GM12878 (cell line): ENCODE data around the gene SFXN5. TPM values are rescaled to one million over a fixed set of nuclear protein-coding genes. Genes with fewer than 3 reads are reported as not detected.

Source experiments
- ATAC-seq: fragments of 200-7000 bp; cut with Tn5 transposase; 3 replicates; pipeline ENCODE4 v1.9.1; 2020; ENCODE audit warnings: mild to moderate bottlenecking, moderate library complexity
- BruUV-seq: library from RNA; stranded (reverse); fragments of 400-500 nt; replicated peaks from 2 replicates; lab custom pipeline; 2021; lab: Mats Ljungman, UMichigan
- CTCF ChIA-PET: fragments of 300-600 bp; sonication (Branson Sonifier 250); formaldehyde crosslinking; extraction: SDS; loops from one replicate; lab custom pipeline; 2021; ENCODE audit warnings: inconsistent platforms; lab: Yijun Ruan, JAX
- POLR2A ChIA-PET: fragments of 350-600 bp; formaldehyde crosslinking; extraction: SDS; loops from one replicate; lab custom pipeline; 2021; ENCODE audit warnings: inconsistent platforms; lab: Charles Lee
- RAD21 ChIA-PET: fragments of 300-600 bp; sonication (Branson Sonifier 250); formaldehyde crosslinking; loops from one replicate; lab custom pipeline; 2023; ENCODE audit warnings: antibody characterized with exemption; ENCODE audit not compliant: unreplicated experiment; lab: Charles Lee
- SMC1A ChIA-PET: fragments of 300-600 bp; sonication (Branson Sonifier 250); formaldehyde crosslinking; loops from one replicate; lab custom pipeline; 2023; ENCODE audit not compliant: unreplicated experiment, uncharacterized antibody; lab: Charles Lee
- DNase-seq: peaks from one replicate; pipeline ENCODE4 v3.0.0-alpha.2; 2011; ENCODE audit warnings: low read depth, low spot score
- FAIRE-seq: peaks from 3 replicates; lab custom pipeline; 2011; peaks lifted over from hg19 to GRCh38; lab: Jason Lieb, UNC
- H2AFZ ChIP-seq: 2 replicates; pipeline ENCODE4 v1.6.0; 2011; ENCODE audit warnings: low read depth, low read length, control low read depth; ENCODE audit not compliant: control insufficient read depth
- H3K27ac ChIP-seq: 2 replicates; pipeline ENCODE4 v1.5.1; 2011; ENCODE audit warnings: control low read depth; ENCODE audit not compliant: control insufficient read depth, insufficient read depth
- H3K27me3 ChIP-seq, 2 experiments: replicated peaks in 1 of 2; 2 replicates each; pipeline versions ENCODE4 v1.6.0 to v1.6.1; 2011; ENCODE audit warnings: low read length in 1 of 2; ENCODE audit not compliant: control insufficient read depth in 2 of 2, insufficient read depth in 2 of 2
- H3K36me3 ChIP-seq, 2 experiments: 2 replicates each; pipeline ENCODE4 v1.5.1; 2011; ENCODE audit warnings: low read length in 1 of 2; ENCODE audit not compliant: control insufficient read depth in 2 of 2, insufficient read depth in 2 of 2
- H3K4me1 ChIP-seq: 2 replicates; pipeline ENCODE4 v1.6.1; 2011; ENCODE audit warnings: mild to moderate bottlenecking, low read length, moderate library complexity, mixed read lengths; ENCODE audit not compliant: control insufficient read depth, insufficient read depth
- H3K4me2 ChIP-seq: 2 replicates; pipeline ENCODE4 v1.6.0; 2011; ENCODE audit warnings: control low read depth; ENCODE audit not compliant: control insufficient read depth, insufficient read depth
- H3K4me3 ChIP-seq: fragments of 200-600 bp; sonication (generic); 2 replicates; pipeline ENCODE4 v1.5.1; 2016
- H3K79me2 ChIP-seq: 2 replicates; pipeline ENCODE4 v1.6.0; 2011; ENCODE audit warnings: low read length; ENCODE audit not compliant: control insufficient read depth, insufficient read depth
- H3K9ac ChIP-seq: 2 replicates; pipeline ENCODE4 v1.8.0; 2011; ENCODE audit warnings: low read length, control low read depth, mixed read lengths; ENCODE audit not compliant: control insufficient read depth, insufficient read depth
- H3K9me3 ChIP-seq: replicated peaks from 3 replicates; pipeline ENCODE4 v1.5.1; 2011; ENCODE audit warnings: mild to moderate bottlenecking, low read length; ENCODE audit not compliant: control insufficient read depth, insufficient read depth
- H4K20me1 ChIP-seq: 2 replicates; pipeline ENCODE4 v1.6.0; 2011; ENCODE audit not compliant: control insufficient read depth, insufficient read depth
- ASH2L ChIP-seq: fragments of 300-600, 200-600 bp; sonication (generic); IDR thresholded peaks from 2 replicates; pipeline ENCODE4 v1.6.1; 2017; ENCODE audit warnings: low read depth, mild to moderate bottlenecking, borderline replicate concordance
- CBX3 ChIP-seq: fragments of 200-600 bp; sonication (generic); IDR thresholded peaks from 2 replicates; pipeline ENCODE4 v1.6.1; 2016; ENCODE audit warnings: low read depth, borderline replicate concordance
- NFYA ChIP-seq: IDR thresholded peaks from 2 replicates; pipeline ENCODE4 v1.6.1; 2011; ENCODE audit warnings: low read depth, mild to moderate bottlenecking, low read length, improper control_type of control experiment, borderline replicate concordance
- PML ChIP-seq: IDR thresholded peaks from 2 replicates; pipeline ENCODE4 v1.6.1; 2012; ENCODE audit warnings: low read length, inconsistent platforms
- SREBF1 ChIP-seq: IDR thresholded peaks from 2 replicates; pipeline ENCODE4 v1.6.1; 2012; ENCODE audit warnings: mild to moderate bottlenecking, low read length
- WGBS: methylation state at CpG from one replicate; pipeline ENCODE4 v1.1.6; 2016; ENCODE audit warnings: low lambda C conversion rate; ENCODE audit not compliant: insufficient replicate concordance, insufficient coverage; ENCODE audit errors: missing lambda C conversion rate; 5-methylcytosine and 5-hydroxymethylcytosine counted together
- in situ Hi-C: fragments of 300-500 bp; cut with MboI; formaldehyde crosslinking; loops from 9 replicates; pipeline ENCODE4 v1.14.3; 2018; ENCODE audit warnings: mixed read lengths
- intact Hi-C: fragments of 100-400 bp; cut with micrococcal nuclease; formaldehyde crosslinking; loops from one replicate; pipeline ENCODE4 v1.14.2; 2022; ENCODE audit not compliant: unreplicated experiment
- polyA plus RNA-seq, 11 experiments: library from polyadenylated mRNA; depleted of rRNA in 4 of 11; unstranded in 6 of 11; stranded (reverse) in 5 of 11; fragments of >200 nt; fragmentation: Nextera tagmentation in 4 of 11; fragmentation: Illumina TruSeq in 1 of 11; extraction: Ambion mirVana in 4 of 11; extraction: Trizol in 1 of 11; gene quantifications; 1 replicate in 1 of 11; 2 replicates in 10 of 11; pipeline versions ENCODE4 v1.2.1 to v1.2.3, GENCODE V29; 2011 to 2016; ENCODE audit warnings: inconsistent platforms in 2 of 11, missing spikeins in 2 of 11, low read depth in 1 of 11
- total RNA-seq, 4 experiments: library from RNA; depleted of rRNA in 3 of 4; stranded (reverse); fragments of >200 nt in 3 of 4; fragmentation: Illumina TruSeq in 1 of 4; extraction: Trizol in 1 of 4; gene quantifications; 2 replicates each; pipeline versions ENCODE4 v1.2.1 to v1.2.3, GENCODE V29; 2013 to 2021

Gene SFXN5
- total and polyA plus RNA-seq, 10 of the 15 experiments (the other 5 are each of a cell fraction or from before 2014, with no cell fraction given), result 3.3 to 15.9 (median 11.2) TPM

GRCh38 chr2:72990695-72991438 is 80.6 kb downstream of the SFXN5 start:
- Histone ChIP-seq H3K9me3 (no peaks in the 10 kb centered on the region), H3K4me3 (no peak overlapping the region), H3K27me3 (no peaks in the 10 kb centered on the region), H3K79me2 (no peaks in the 10 kb centered on the region), H3K36me3 (no peaks in the 10 kb centered on the region), H3K4me1 (no peaks in the 10 kb centered on the region), H4K20me1 (no peaks in the 10 kb centered on the region), H3K27ac (no peak overlapping the region), H3K4me2 (no peak overlapping the region), H2AFZ (no peak overlapping the region), H3K9ac (no peak overlapping the region)
- BruUV-seq, result no TSS peak
- ChIA-PET SMC1A (interaction anchor here (1.0 to 1.4 kb wide), 2 partner anchors 186 to 190 kb away, joined by 3 read pairs; no protein-coding TSS in a partner anchor), CTCF (interaction anchor here (0.7 to 3.7 kb wide), 8 partner anchors 9 to 186 kb away, joined by 3 to 56 read pairs (median 7); no protein-coding TSS in a partner anchor), RAD21 (interaction anchor here (1.3 to 1.9 kb wide), 2 partner anchors 17 to 186 kb away, joined by 3 to 10 read pairs; no protein-coding TSS in a partner anchor), POLR2A (no interaction called here)
- DNase-seq, result no peak
- intact Hi-C loops (no loop called here), in situ Hi-C loops (no loop called here)
- no peak for TF ChIP-seq SREBF1
- no peak for TF ChIP-seq ASH2L
- no peak for TF ChIP-seq PML
- no peak for TF ChIP-seq CBX3
- no peak for TF ChIP-seq NFYA
- no peak for ATAC-seq
- no peak for FAIRE-seq
- 31% methylated on average over 13 of the region's 13 CpGs for WGBS
